Measurements from ENCODE around the gene DCTN3. TPM values are rescaled to one million over a fixed set of nuclear protein-coding genes. Genes with fewer than 3 reads are reported as not detected.

The DCTN3 gene
- total and polyA plus RNA-seq, 4 donors: 39.8 to 86.3 (median 70.3) TPM

DNA sequence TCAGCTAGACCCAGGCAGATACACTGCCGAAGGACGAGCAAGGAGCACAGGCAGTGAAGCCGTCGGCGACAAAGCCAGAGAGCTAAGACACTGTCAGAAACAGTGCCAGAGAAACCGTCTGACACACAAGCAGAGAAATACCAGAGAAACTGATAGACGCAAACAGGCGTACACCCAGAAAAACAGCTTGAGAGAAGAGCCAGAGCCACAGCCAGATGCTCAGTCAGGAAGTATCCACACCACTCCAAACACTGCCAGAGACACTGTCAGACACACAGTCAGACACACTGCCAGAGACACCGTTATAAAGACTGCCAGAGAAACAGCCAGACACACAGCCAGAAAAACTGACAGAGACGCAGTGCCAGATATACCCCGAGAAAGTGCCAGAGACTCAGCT is 49.9 kb downstream of the DCTN3 start:
- peaks cover 0 to 69% (median 22%) of the 10 kb centered on the region in 5 donors for H3K4me1 ChIP-seq (ENCODE audit: control insufficient read depth in 5 of 5, insufficient read depth in 5 of 5, low read length in 5 of 5)
- no peak for ATAC-seq (ENCODE audit: insufficient read depth, low FRiP score)
- H3K9ac ChIP-seq (ENCODE audit: insufficient read depth in 1 of 2, low read length in 2 of 2): peak overlapping the region in 1 of 2 donors; percentile 7
- no peak overlapping the region for H3K4me3 ChIP-seq
- H3K27me3 ChIP-seq (ENCODE audit: control insufficient read depth in 3 of 3, insufficient read depth in 3 of 3, low read length in 2 of 3): peaks cover 0 to 12% (median 2%) of the 10 kb centered on the region in 3 donors
- H3K9me3 ChIP-seq (ENCODE audit: control insufficient read depth in 4 of 4, insufficient read depth in 3 of 4, low read length in 3 of 4): no peaks in the 10 kb centered on the region
- no peak for TF ChIP-seq CTCF (IDR thresholded peaks at IDR 0.05; ENCODE audit: control extremely low read depth, extremely low read depth)
- WGBS, 2 donors: 64 to 84% methylated on average over 11 of the region's 11 CpGs
- no peak overlapping the region for H3K27ac ChIP-seq (ENCODE audit: low read depth in 1 of 2, low read length in 1 of 2)
- DNase-seq: peak; percentile 82 to 94 (median 86)
- peaks cover 0 to 19% (median 0%) of the 10 kb centered on the region in 4 donors for H3K36me3 ChIP-seq (ENCODE audit: control insufficient read depth in 4 of 4, insufficient read depth in 4 of 4, low read length in 4 of 4)

- DNase-seq: no peak
- Histone ChIP-seq H3K4me3 (no peak overlapping the region), H3K9ac (ENCODE audit: insufficient read depth in 1 of 2, low read length in 2 of 2) (no peak overlapping the region), H3K27ac (ENCODE audit: low read depth in 1 of 2, low read length in 1 of 2) (no peak overlapping the region), H3K36me3 (ENCODE audit: control insufficient read depth in 4 of 4, insufficient read depth in 4 of 4, low read length in 4 of 4) (peaks cover 0 to 20% (median 3%) of the 10 kb centered on the region in 4 donors), H3K4me1 (ENCODE audit: control insufficient read depth in 5 of 5, insufficient read depth in 5 of 5, low read length in 5 of 5) (peaks cover 0 to 54% (median 10%) of the 10 kb centered on the region in 5 donors), H3K27me3 (ENCODE audit: control insufficient read depth in 3 of 3, insufficient read depth in 3 of 3, low read length in 2 of 3) (peaks cover 0 to 7% (median 0%) of the 10 kb centered on the region in 3 donors), H3K9me3 (ENCODE audit: control insufficient read depth in 4 of 4, insufficient read depth in 3 of 4, low read length in 3 of 4) (no peaks in the 10 kb centered on the region)
- ATAC-seq (ENCODE audit: insufficient read depth, low FRiP score): no peak
- 67 to 70% methylated on average over 12 of the region's 12 CpGs for WGBS, 2 donors
- TF ChIP-seq CTCF (IDR thresholded peaks at IDR 0.05; ENCODE audit: control extremely low read depth, extremely low read depth): no peak
Measured at GRCh38 chr9:34568774-34569173, 51.5 kb downstream of the DCTN3 start.

DNA sequence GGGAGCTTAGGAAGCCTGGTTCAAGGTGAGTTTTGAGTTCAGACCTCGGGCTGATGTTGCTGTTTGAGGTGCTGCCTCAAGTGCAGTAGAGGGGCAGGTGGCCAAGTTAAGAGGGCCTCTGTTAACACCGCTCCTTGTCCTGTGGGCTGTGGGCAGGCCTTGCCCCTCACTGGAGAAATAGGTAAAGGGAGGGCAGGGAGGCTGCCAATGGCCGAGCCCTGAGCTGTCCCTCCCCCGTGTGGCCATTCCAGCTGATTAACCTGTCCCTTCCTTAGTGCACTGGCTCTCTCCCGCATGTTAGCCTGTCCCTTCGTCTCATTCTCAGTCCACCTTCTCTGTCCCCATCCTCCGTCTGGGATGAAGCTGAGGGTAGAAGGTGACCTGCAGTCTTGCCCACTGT is 52.2 kb downstream of the DCTN3 start:
- ATAC-seq (ENCODE audit: insufficient read depth, low FRiP score): no peak
- Histone ChIP-seq H3K9ac (ENCODE audit: insufficient read depth in 1 of 2, low read length in 2 of 2) (no peak overlapping the region), H3K27me3 (ENCODE audit: control insufficient read depth in 3 of 3, insufficient read depth in 3 of 3, low read length in 2 of 3) (peaks cover 0 to 11% (median 0%) of the 10 kb centered on the region in 3 donors), H3K4me3 (no peak overlapping the region), H3K36me3 (ENCODE audit: control insufficient read depth in 4 of 4, insufficient read depth in 4 of 4, low read length in 4 of 4) (peaks cover 0 to 25% (median 6%) of the 10 kb centered on the region in 4 donors), H3K9me3 (ENCODE audit: control insufficient read depth in 4 of 4, insufficient read depth in 3 of 4, low read length in 3 of 4) (no peaks in the 10 kb centered on the region), H3K27ac (ENCODE audit: low read depth in 1 of 2, low read length in 1 of 2) (no peak overlapping the region), H3K4me1 (ENCODE audit: control insufficient read depth in 5 of 5, insufficient read depth in 5 of 5, low read length in 5 of 5) (peaks cover 0 to 48% (median 10%) of the 10 kb centered on the region in 5 donors)
- TF ChIP-seq CTCF (IDR thresholded peaks at IDR 0.05; ENCODE audit: control extremely low read depth, extremely low read depth): no peak
- whole genome bisulfite sequencing, 2 donors: 66 to 84% methylated on average over 7 of the region's 7 CpGs
- DNase-seq: no peak

DNA sequence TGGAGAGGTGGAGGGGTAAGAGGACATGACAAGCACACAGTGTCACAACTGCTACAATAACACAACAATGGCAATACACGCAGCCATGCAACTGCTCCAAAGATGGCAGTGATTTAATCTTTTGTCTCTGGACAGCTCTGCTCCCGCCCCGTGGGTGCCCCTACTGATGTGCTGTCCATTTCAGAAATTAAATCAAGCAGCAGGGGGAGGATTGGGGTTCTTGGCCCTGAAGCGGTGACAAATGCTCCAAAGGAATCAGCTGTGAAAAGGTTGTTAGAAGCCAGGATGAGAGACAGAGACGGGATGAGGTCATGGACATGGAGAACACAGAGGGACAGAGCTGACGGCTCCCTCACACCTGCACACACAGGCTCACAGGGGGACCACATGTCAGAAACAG is 53.3 kb downstream of the DCTN3 start:
- DNase-seq (no peak), ATAC-seq (ENCODE audit: insufficient read depth, low FRiP score) (no peak)
- peaks cover 0 to 24% (median 9%) of the 10 kb centered on the region in 4 donors for H3K36me3 ChIP-seq (ENCODE audit: control insufficient read depth in 4 of 4, insufficient read depth in 4 of 4, low read length in 4 of 4)
- no peak for TF ChIP-seq CTCF (IDR thresholded peaks at IDR 0.05; ENCODE audit: control extremely low read depth, extremely low read depth)
- no peak overlapping the region for H3K9ac ChIP-seq (ENCODE audit: insufficient read depth in 1 of 2, low read length in 2 of 2)
- peaks cover 0 to 36% (median 10%) of the 10 kb centered on the region in 5 donors for H3K4me1 ChIP-seq (ENCODE audit: control insufficient read depth in 5 of 5, insufficient read depth in 5 of 5, low read length in 5 of 5)
- WGBS, 2 donors: 84 to 89% methylated on average over 6 of the region's 6 CpGs
- H3K4me3 ChIP-seq: no peak overlapping the region
- H3K27ac ChIP-seq (ENCODE audit: low read depth in 1 of 2, low read length in 1 of 2): no peak overlapping the region
- peaks cover 0 to 11% (median 0%) of the 10 kb centered on the region in 3 donors for H3K27me3 ChIP-seq (ENCODE audit: control insufficient read depth in 3 of 3, insufficient read depth in 3 of 3, low read length in 2 of 3)
- H3K9me3 ChIP-seq (ENCODE audit: control insufficient read depth in 4 of 4, insufficient read depth in 3 of 4, low read length in 3 of 4): peaks cover 0 to 4% (median 1%) of the 10 kb centered on the region in 4 donors

All from lung (tissue), 12 donors.